ENCODE results near the gene UROD.
"Not testable (repeated sequence)": the region's sequence is repeated elsewhere in the genome, so short reads cannot be mapped to it uniquely, and the experiment has no call there.

UROD gene

GRCh38 chr1:45011837-45012638 is at the start of gene UROD:
TSS of gene UROD (plus strand) at chr1:45012254. CDS start at chr1:45012266, 12 bp downstream.
- DNase-seq, result peak; percentile 93 to 96

DNA sequence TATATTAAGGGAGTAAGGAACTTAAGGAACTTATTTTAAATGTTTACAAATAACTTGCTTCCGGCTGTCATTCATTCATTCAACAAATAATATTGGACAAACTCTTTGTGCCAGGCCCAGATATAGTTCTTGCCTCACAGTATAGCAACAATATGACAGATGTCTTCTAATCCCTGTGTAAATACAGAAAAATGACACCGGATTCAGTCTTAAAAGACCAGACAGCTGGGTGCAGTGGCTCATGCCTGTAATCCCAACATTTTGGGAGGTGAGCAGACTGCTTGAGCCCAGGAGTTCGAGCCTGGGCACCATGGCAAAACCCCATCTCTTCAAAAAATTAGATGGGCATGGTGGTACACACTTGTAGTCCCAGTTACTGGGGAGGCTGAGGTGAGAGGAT is 49.3 kb upstream of the UROD start:
- peak; percentile 74 to 81 for DNase-seq

GRCh38 chr1:44964396-44964795 is 47.7 kb upstream of the UROD start:
- DNase-seq, result no peak

GRCh38 chr1:44970317-44970716 is 41.7 kb upstream of the UROD start:
- no peak for DNase-seq

GRCh38 chr1:44973645-44974044 is 38.4 kb upstream of the UROD start:
- DNase-seq, result no peak

- no peak for DNase-seq
These were observed 35.8 kb upstream of the UROD start for GRCh38 chr1:44976252-44976651.

DNA sequence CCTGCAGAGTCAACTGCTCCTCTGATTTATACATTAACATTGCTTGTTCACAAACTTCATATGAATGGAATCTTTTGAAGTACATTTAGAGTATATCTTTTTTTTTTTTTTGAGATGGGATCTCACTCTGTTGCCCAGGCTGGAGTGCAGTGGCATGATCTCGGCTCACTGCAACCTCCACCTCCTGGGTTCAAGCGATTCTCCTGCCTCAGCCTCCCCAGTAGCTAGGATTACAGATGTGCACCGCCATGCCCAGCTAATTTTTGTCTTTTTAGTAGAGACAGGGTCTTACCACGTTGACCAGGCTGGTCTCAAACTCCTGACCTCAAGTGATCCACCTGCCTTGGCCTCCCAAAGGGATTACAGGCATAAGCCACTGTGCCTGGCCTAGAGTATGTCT is 34.7 kb upstream of the UROD start:
- not testable (repeated sequence) for DNase-seq

- no peak for DNase-seq
These were observed 26.2 kb upstream of the UROD start for GRCh38 chr1:44985747-44986359.

DNA sequence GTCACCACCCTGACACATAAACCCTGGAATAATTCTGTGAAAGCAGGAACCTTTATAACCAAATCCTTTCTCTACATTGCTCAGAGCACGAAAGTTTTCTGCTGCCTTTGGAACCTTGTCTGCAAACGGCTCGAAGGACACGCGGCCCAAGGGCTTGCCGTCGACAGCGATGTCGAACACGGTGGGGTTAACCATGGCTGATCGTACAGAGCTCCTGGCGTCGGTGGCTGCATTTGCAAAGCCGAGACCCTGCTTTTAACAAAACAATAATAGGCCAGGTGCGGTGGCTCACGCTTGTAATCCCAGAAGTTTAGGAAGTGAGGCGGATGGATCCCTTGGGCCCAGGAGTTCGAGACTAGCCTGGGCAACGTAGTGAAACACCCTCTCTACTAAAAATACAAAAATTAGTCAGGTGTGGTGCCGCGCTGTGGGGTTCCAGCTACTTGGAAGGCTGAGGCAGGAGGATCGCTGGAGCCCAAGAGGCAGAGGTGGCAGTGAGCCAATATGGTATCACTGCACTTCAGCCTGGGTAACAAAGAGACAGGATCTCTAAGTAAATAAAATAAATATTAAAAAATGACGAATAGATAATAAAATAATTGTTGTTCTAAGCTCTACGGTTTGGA is 23.4 kb upstream of the UROD start:
- DNase-seq, result no peak

DNA sequence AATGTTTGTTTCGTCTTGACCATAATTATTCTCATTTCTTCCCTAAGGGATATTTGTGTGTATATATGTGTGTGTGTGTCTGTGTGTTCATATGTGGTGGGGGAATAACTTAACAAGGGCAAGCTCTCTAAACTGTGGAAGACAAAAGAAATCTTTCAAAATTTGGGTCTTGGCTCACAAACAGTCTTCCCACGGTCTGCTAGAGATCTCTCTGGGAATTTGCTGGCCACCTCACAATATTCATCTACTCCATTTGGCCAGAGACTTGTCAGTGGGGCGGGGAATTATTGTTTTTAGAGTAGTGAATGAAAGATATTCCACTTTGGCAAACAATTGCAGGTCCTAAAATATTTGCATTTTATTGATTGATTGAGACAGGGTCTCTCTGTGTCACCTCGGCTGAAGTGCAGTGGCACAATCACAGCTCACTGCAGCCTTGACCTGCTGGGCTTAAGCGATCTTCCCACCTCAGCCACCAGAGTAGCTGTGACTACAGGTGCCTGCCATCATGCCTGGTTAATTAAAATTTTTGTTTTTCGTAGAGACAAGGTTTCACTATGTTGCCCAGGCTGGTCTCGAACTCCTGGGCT is 17.6 kb upstream of the UROD start:
- DNase-seq, result no peak

DNA sequence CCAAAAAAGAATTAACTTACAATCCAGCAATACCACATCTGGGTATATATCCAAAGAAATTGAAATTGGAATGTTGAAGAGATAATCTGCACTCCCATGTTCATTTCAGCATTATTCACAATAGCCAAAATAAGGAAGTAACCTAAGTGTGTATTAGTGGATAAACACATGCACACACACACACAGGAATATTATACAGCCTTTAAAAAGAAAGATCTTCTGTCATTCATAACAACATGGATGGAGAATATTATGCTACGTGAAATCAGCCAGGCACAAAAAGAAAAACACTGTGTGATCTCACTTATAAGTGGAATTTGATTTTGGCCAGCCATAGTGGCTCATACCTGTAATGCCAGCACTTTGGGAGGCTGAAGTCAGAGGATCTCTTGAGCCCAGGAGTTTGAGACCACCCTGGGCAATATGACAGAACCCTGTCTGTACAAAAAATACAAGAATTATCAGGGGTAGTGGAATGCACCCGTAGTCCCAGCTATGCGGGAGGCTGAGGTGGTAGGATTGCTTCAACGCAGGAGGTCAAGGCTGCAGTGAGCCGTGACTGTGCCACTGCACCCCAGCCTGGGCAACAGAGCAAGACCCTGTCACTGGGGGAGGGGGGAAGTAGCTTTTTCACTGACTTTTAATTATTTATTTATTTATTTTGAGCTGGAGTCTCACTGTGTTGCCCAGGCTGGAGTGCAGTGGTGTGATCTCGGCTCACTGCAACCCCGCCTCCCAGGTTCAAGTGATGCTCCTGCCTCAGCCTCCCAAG is 16.4 kb upstream of the UROD start:
- DNase-seq, result no peak

- no peak for DNase-seq
These were observed 12.8 kb upstream of the UROD start for GRCh38 chr1:44999232-44999631.

- DNase-seq, result no peak
These were observed 11.0 kb upstream of the UROD start for GRCh38 chr1:45001011-45001481.

- not testable (repeated sequence) for DNase-seq
These were observed 10.5 kb upstream of the UROD start for GRCh38 chr1:45001576-45001975.

DNA sequence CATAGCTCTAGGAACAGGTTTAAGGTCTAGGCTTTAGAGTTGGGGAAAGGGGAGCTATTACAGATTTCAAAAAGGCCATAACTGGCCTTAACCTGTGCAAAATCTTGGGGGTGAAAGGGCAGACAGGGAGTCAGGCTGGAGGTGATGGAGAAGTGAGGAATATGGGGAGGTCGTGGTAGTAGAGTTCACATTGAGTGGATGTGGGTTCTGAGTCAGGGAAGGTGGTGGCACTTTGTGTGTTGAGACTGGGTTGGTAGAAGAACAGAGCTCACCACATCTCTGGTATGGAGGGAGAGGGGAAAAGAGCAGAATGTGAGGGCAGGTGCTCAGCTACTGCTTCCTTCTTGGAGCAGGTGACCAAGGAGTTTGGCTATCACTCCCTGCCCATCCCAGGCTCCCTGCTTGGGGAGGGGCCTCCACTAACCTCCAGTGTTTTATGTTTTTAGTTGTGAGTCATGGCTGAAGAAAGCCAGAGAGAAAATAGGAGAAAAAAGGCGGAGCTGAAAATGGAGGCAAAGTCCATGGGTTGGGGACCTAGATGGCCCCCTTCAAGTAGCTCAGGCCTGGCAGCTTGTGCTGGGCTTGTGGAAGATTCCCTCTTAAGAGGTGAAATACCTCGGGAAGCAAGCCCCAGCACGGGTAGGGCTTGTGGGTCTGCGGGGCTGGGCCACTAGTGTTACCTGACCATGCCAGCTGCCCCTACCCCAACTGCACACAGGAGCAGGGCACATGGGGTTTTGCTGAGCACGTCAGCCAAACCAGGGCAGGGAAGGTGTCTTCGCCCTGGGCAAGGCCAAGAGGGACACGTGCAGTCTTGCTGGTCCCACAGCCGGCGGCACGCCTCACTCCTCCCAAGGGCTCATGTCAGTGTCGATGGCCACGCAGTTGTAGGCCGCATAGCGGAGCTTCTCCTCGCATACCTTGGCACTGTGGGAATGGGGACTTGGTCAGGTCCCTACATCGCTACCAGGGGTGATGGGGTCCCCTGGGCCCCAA is 9.1 kb upstream of the UROD start:
- no peak for DNase-seq

DNA sequence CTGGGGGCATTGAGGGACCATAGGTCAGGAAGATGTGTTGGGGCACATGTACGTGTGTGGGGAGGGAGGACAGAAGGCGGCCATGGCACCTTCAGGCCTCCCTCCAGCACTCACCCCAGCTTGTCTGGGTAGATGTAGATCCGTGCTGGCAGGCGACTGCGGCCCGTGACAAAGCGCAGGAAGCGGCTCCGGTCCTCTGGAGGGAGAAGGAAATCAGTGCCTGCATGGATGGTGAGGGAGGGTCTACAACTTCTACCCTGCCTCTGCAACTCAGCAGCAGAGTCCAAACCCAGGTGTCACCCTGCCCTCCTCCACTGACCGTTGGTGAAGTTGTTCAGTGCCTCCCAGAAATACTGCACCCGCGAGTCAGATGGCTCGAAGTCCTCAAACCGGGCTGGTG is 8.3 kb upstream of the UROD start:
- DNase-seq, result no peak

GRCh38 chr1:45004281-45004920 is 7.7 kb upstream of the UROD start:
- DNase-seq, result no peak

GRCh38 chr1:45005761-45006160 is 6.3 kb upstream of the UROD start:
- DNase-seq, result no peak

DNA sequence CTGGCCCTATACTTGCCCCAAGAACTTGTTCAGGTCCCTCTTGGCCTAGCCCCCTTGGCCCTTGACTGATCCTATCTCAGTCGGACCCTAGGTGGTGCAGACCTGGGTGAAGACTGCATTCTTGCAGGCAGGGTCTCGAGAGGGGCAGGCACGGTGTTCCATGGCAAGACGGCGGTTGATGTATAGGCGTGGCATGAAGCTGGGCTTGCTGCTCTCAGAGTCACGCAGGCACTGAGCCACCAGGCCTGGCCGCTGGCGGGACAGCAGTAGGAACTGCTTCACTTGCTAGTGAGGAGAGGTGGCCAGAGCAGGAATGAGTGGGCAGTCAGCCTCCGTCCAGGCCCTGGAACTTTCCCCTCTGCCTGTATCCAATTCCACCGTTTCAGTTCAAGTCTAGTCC is 4.7 kb upstream of the UROD start:
- DNase-seq, result no peak

- DNase-seq, result no peak
These were observed 4.0 kb upstream of the UROD start for GRCh38 chr1:45008076-45008475.

DNA sequence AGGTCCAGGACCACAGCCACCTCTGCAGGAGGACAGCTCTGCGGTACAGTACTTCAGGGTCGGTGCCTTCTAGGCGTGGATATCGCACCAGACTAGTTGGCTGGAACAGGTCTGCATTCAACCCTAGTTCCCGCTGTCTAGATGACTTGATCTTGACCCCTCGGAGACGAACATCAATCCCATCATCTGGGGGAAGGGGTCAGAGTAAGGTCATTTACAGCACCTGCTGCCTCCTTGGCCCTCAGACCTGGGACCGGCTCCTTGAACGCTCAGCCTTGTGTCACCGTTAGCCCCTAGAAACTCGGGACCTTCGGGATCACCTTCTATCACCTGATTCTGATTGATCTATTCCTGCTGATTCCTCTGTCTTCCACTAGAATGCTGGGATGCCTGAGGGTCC is 3.5 kb upstream of the UROD start:
- DNase-seq, result no peak

Measured in SHP77 (cell line).